ENCODE data around the gene LMO1.
A peak's percentile ranks its signal among the peaks of the same experiment; 100 is the strongest.

The LMO1 gene

GRCh38 chr11:8242499-8243280 is 21.0 kb downstream of the LMO1 start:
- no peak for DNase-seq

GRCh38 chr11:8242118-8242475 is 21.6 kb downstream of the LMO1 start:
- DNase-seq = no peak

GRCh38 chr11:8241373-8242117 is 22.1 kb downstream of the LMO1 start:
- DNase-seq = no peak

GRCh38 chr11:8239536-8240228 is 24.0 kb downstream of the LMO1 start:
- no peak for DNase-seq

- no peak for DNase-seq
Observed at GRCh38 chr11:8239040-8239439, 24.6 kb downstream of the LMO1 start.

- DNase-seq = no peak
Observed at GRCh38 chr11:8237453-8237852, 26.2 kb downstream of the LMO1 start.

GRCh38 chr11:8235925-8236324 is 27.8 kb downstream of the LMO1 start:
- DNase-seq = no peak

DNA sequence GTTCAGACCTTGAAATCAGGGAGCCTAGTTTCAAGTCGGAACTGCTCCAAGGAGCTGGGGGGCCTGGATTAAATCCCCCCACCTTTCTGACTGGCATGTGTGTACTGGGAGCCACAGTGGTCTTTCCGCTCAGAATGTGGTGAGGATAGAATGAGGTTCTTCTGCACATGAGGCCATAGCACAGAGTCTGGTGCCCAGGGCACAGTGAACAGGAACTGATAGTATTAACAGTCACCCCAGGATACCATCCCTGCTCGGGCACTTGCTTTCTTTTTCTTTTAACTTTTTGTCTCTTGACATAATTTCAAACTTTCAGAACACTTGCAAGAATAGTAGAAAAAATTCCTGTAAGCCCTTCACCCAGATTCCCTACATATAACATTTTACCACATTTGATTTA is 28.8 kb downstream of the LMO1 start:
- no peak for DNase-seq

DNA sequence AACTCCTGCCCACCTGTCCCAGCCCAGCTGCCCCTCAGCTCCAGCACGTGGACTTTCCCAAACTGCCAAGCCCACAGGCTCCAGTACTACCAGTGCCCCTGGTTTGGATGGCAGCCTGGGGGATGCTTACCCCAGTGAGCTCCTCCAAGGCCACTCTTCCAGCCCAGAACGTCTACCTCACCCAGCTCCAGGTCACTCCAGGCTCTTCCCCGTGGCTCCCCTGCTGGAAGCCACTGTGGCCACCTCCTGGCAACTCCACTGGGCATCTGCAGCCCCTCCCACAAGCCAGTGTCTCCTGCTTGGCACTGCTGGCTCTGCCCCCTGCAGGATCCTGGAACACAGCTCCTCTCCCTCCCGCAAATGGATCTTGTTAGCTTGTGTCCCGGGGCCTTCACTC is 29.3 kb downstream of the LMO1 start:
- no peak for DNase-seq

GRCh38 chr11:8233691-8234424 is 29.8 kb downstream of the LMO1 start:
- DNase-seq = no peak

DNA sequence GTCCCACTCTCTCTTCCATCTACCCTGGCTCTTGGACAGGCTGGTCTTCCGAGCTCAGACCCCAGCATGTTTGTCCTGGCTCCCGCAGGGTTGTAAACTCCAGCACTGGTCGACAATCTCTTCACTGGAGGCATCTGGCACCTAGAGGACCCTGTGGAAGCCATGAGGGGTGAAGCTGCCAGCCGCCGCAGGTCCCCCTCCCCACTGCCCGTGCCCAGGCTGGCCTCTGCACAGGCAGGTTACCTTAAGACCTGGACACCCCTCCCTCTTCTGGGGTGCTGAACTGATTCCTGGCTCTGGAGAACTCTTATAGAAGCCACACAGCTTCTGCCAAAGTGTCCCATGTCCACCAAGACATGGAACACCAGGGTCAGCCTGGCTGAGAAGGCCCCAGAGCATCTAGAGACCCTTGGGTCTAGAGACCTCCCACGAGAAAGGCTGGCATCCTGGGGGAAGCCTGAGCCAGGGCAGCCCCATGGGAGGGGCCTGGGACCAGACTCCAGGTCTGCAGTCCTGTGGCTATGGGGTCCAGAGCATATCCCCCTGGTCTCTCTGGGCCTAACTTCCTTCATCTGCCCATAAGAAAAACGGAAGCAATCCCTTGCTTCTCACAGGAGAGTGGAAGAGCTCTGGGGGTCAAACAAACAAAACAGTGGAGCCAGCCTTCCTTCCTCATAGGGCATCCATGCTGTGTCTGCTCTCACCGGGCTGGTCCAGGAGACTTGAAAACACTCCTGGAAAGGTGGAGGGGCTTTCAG is 30.6 kb downstream of the LMO1 start:
- DNase-seq = no peak

DNA sequence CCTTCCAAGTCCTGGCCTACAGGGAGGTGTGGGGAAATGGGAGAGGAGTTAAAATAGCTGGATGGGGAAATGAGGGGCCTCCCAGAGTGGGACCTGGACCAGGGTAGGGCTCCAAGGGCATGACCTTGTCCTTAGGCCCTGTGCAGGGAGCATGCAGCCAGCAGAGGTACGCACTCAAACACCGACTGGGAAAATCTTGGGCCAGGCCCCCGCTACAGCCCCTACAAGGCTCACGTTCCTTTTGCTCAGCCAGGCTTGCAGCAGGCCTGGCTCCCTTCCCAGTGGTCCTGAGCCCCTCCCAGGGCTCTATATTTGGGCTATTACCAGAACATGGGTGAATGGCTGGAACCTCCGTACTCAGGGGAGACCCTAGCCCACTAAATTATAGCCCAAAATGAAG is 31.3 kb downstream of the LMO1 start:
- no peak for DNase-seq

GRCh38 chr11:8231979-8232378 is 31.7 kb downstream of the LMO1 start:
- no peak for DNase-seq

DNA sequence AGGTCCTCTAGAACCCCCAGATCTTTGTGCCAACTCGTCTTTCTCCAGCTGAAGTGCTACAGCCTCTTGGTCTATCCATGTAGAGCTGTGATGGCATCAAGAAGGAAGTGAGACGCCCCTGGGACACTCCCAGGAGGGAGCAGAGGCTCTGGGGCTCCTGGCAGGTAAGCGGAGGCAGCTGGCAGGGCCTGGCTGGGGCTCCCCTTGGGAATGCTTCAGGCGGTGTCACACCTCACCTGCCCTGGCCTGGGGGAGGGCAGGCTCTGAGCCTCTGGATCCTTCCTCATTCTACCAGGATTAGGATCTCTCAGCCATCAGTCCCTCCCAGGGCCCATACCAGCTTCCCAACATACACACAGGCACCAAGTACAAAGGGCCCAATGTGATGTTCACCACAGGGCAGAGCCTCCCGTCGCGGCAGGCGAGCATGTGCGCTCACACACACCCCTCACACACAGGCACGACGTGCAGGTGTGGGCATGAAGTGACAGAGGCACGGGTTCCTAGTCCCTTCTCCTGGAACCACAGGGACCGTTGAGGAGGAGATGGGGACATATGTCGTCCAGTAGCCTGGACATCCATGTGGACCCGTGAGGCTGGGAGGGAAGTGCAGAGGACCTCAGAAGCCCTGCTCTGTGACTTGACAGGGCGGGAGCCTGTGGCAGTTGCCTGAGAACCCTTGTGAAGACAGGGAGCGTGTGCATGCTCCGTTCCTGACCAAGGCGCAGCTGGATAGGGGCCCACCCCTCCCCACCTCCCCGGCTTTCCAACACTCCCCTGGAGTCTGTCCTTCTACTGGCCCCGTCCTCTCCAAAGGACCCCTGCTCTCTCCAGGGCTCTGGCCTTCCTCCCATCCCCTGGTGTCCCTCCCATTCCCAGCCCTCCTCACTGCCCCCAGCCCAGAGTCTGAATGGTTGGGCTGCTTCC is 32.5 kb downstream of the LMO1 start:
- DNase-seq = no peak

- no peak for DNase-seq
Observed at GRCh38 chr11:8230178-8230859, 33.4 kb downstream of the LMO1 start.

- peak; percentile 49 for DNase-seq
Observed at GRCh38 chr11:8229299-8230177, 34.1 kb downstream of the LMO1 start.

- DNase-seq = no peak
Observed at GRCh38 chr11:8228231-8228630, 35.4 kb downstream of the LMO1 start.

GRCh38 chr11:8227156-8228152 is 36.2 kb downstream of the LMO1 start:
- DNase-seq = no peak
